ENCODE measurements around the gene DNAH1. TPM values are rescaled to one million over a fixed set of nuclear protein-coding genes. Genes with fewer than 3 reads are reported as not detected.

DNAH1 gene
- total and polyA plus RNA-seq, 2 of the 13 experiments (the other 11 are each of a cell fraction or from before 2014, with no cell fraction given) = 0.64 to 3.5 TPM

DNA sequence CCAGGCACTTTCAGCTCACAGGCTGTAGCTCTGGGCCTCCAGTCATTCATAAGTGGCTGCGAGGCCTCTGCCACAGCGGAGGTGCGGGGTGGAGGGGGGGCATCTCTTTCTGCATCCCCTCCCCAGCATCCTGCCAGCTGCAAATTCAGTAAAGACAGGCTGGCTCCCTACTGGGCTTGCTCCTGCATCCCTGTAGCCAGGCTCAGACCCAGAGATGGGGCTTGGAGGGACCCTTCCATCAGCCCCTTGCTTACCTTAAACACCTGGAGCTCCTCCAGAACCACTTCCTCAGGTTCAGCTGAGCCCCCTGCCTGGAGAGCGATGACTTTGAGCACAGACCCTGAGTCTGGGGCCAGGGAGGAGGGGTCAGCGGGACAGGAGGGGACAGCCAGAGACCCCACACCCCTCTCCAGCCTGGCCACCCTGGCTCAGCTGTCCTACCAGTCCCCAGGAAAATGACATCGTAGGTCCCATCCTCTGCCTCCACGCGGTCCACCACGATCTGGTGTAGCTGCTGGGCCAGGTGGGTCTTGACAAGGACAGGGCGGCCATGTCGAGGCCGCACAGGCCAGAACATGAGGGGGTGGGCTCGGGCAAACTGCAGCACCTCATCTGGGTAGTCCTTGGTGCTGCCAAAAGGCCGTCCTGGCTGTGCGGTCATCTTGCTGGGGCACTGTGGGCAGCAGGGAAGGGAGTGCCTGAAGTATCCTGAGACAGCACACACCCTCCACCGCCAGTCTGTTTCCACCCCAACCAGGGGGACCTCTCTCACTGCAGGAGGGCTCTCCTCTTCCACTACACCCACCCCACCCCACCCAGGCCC lies 123.5 kb downstream of the DNAH1 start (continued):
- TF ChIP-seq, protein P1, sequence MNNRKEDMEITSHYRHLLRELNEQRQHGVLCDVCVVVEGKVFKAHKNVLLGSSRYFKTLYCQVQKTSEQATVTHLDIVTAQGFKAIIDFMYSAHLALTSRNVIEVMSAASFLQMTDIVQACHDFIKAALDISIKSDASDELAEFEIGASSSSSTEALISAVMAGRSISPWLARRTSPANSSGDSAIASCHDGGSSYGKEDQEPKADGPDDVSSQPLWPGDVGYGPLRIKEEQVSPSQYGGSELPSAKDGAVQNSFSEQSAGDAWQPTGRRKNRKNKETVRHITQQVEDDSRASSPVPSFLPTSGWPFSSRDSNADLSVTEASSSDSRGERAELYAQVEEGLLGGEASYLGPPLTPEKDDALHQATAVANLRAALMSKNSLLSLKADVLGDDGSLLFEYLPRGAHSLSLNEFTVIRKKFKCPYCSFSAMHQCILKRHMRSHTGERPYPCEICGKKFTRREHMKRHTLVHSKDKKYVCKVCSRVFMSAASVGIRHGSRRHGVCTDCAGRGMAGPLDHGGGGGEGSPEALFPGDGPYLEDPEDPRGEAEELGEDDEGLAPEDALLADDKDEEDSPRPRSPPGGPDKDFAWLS (CRISPR knock-in tag; IDR thresholded peaks at IDR 0.05; ENCODE audit: borderline replicate concordance) = no peak
- TF ChIP-seq, protein P2, sequence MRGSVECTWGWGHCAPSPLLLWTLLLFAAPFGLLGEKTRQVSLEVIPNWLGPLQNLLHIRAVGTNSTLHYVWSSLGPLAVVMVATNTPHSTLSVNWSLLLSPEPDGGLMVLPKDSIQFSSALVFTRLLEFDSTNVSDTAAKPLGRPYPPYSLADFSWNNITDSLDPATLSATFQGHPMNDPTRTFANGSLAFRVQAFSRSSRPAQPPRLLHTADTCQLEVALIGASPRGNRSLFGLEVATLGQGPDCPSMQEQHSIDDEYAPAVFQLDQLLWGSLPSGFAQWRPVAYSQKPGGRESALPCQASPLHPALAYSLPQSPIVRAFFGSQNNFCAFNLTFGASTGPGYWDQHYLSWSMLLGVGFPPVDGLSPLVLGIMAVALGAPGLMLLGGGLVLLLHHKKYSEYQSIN (CRISPR knock-in tag; IDR thresholded peaks at IDR 0.05; ENCODE audit: borderline replicate concordance) = no peak
- TF ChIP-seq, protein P3, sequence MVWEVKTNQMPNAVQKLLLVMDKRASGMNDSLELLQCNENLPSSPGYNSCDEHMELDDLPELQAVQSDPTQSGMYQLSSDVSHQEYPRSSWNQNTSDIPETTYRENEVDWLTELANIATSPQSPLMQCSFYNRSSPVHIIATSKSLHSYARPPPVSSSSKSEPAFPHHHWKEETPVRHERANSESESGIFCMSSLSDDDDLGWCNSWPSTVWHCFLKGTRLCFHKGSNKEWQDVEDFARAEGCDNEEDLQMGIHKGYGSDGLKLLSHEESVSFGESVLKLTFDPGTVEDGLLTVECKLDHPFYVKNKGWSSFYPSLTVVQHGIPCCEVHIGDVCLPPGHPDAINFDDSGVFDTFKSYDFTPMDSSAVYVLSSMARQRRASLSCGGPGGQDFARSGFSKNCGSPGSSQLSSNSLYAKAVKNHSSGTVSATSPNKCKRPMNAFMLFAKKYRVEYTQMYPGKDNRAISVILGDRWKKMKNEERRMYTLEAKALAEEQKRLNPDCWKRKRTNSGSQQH (CRISPR knock-in tag; IDR thresholded peaks at IDR 0.05; ENCODE audit: low read depth) = no peak
- no peak for TF ChIP-seq POLR2AphosphoS5 (IDR thresholded peaks at IDR 0.05; ENCODE audit: low read depth, low read length)
- TF ChIP-seq ZNF501 (CRISPR knock-in tag; IDR thresholded peaks at IDR 0.05) = no peak
- TF ChIP-seq, protein P4, sequence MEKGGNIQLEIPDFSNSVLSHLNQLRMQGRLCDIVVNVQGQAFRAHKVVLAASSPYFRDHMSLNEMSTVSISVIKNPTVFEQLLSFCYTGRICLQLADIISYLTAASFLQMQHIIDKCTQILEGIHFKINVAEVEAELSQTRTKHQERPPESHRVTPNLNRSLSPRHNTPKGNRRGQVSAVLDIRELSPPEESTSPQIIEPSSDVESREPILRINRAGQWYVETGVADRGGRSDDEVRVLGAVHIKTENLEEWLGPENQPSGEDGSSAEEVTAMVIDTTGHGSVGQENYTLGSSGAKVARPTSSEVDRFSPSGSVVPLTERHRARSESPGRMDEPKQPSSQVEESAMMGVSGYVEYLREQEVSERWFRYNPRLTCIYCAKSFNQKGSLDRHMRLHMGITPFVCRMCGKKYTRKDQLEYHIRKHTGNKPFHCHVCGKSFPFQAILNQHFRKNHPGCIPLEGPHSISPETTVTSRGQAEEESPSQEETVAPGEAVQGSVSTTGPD (CRISPR knock-in tag; IDR thresholded peaks at IDR 0.05) = no peak
- TF ChIP-seq ZNF446 (CRISPR knock-in tag; IDR thresholded peaks at IDR 0.05) = no peak
- TF ChIP-seq SKI (IDR thresholded peaks at IDR 0.05; ENCODE audit: partially characterized antibody) = no peak
- TF ChIP-seq, protein P5, sequence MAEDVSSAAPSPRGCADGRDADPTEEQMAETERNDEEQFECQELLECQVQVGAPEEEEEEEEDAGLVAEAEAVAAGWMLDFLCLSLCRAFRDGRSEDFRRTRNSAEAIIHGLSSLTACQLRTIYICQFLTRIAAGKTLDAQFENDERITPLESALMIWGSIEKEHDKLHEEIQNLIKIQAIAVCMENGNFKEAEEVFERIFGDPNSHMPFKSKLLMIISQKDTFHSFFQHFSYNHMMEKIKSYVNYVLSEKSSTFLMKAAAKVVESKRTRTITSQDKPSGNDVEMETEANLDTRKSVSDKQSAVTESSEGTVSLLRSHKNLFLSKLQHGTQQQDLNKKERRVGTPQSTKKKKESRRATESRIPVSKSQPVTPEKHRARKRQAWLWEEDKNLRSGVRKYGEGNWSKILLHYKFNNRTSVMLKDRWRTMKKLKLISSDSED (CRISPR knock-in tag; IDR thresholded peaks at IDR 0.05) = no peak
- TF ChIP-seq ZNF619 (CRISPR knock-in tag; IDR thresholded peaks at IDR 0.05) = no peak
- no peak for TF ChIP-seq ONECUT2 (CRISPR knock-in tag; IDR thresholded peaks at IDR 0.05)
- no peak for TF ChIP-seq ZNF879 (CRISPR knock-in tag; IDR thresholded peaks at IDR 0.05)
- TF ChIP-seq GABPA (IDR thresholded peaks at IDR 0.05; ENCODE audit: low read depth, low read length) = no peak
- no peak for TF ChIP-seq GABPA (CRISPR knock-in tag; IDR thresholded peaks at IDR 0.05; ENCODE audit: low read depth)
